Naive thymus-derived CD4-positive, alpha-beta T cell (primary cell): ENCODE measurements around the gene AKIP1. TPM values are rescaled to one million over a fixed set of nuclear protein-coding genes. Genes with fewer than 3 reads are reported as not detected.
A peak's percentile ranks its signal among the peaks of the same experiment; 100 is the strongest.

Experiments used
- ATAC-seq: fragments of 150-1000 bp; cut with Tn5 transposase; 2 replicates; pipeline ENCODE4 v1.10.0; 2021; ENCODE audit warnings: mild to moderate bottlenecking, moderate library complexity
- CTCF ChIA-PET: fragments of 350-600 bp; sonication (Branson Sonifier 250); formaldehyde crosslinking; loops from one replicate; lab custom pipeline; 2021; ENCODE audit warnings: antibody characterized with exemption; lab: Charles Lee
- POLR2A ChIA-PET: fragments of 350-600 bp; sonication (Branson Sonifier 250); formaldehyde crosslinking; loops from one replicate; lab custom pipeline; 2021; ENCODE audit warnings: antibody characterized with exemption, inconsistent platforms; lab: Charles Lee
- DNase-seq, 9 donors: peaks; one replicate each; pipeline versions ENCODE4 v3.0.0 to v3.0.0-alpha.2; 2020 to 2022; ENCODE audit warnings: mixed read lengths in 1 of 9
- H3K27ac ChIP-seq: one replicate; pipeline ENCODE4 v1.7.0; 2013; ENCODE audit warnings: mild to moderate bottlenecking, low read depth, low read length, moderate library complexity
- H3K27me3 ChIP-seq, 2 donors: one replicate each; pipeline ENCODE4 v1.7.0; 2013; ENCODE audit warnings: low read length in 2 of 2, mild to moderate bottlenecking in 2 of 2, moderate library complexity in 2 of 2; ENCODE audit not compliant: control insufficient read depth in 2 of 2, insufficient read depth in 2 of 2
- H3K36me3 ChIP-seq, 3 experiments: 1 replicate in 2 of 3; 2 replicates in 1 of 3; pipeline ENCODE4 v1.7.0; 2013; ENCODE audit warnings: low read length in 3 of 3, mild to moderate bottlenecking in 3 of 3, moderate library complexity in 1 of 3; ENCODE audit not compliant: insufficient read depth in 3 of 3, control insufficient read depth in 2 of 3
- H3K4me1 ChIP-seq, 2 donors: one replicate each; pipeline ENCODE4 v1.7.0; 2013; ENCODE audit warnings: low read length in 2 of 2, mild to moderate bottlenecking in 2 of 2, moderate library complexity in 1 of 2; ENCODE audit not compliant: control insufficient read depth in 2 of 2, insufficient read depth in 2 of 2
- H3K4me3 ChIP-seq: 2 replicates; pipeline ENCODE4 v1.7.0; 2013; ENCODE audit warnings: mild to moderate bottlenecking, low read length
- H3K9me3 ChIP-seq, 3 experiments: 1 replicate in 2 of 3; 2 replicates in 1 of 3; pipeline ENCODE4 v1.7.0; 2013; ENCODE audit warnings: low read length in 3 of 3; ENCODE audit not compliant: control insufficient read depth in 2 of 3
- H3K27ac Mint-ChIP-seq, 9 donors: one replicate each; pipeline ENCODE4 v1.8.0; 2020 to 2022; ENCODE audit warnings: mixed read lengths in 9 of 9, mild to moderate bottlenecking in 8 of 9, moderate library complexity in 5 of 9, inconsistent platforms in 2 of 9
- H3K27me3 Mint-ChIP-seq, 5 donors: one replicate each; pipeline ENCODE4 v1.8.0; 2021 to 2022; ENCODE audit warnings: mixed read lengths in 5 of 5, mild to moderate bottlenecking in 1 of 5
- H3K36me3 Mint-ChIP-seq, 5 donors: one replicate each; pipeline ENCODE4 v1.8.0; 2020 to 2022; ENCODE audit warnings: mixed read lengths in 5 of 5, mild to moderate bottlenecking in 3 of 5, inconsistent platforms in 1 of 5
- H3K4me1 Mint-ChIP-seq, 7 donors: one replicate each; pipeline ENCODE4 v1.8.0; 2020 to 2022; ENCODE audit warnings: mixed read lengths in 7 of 7, mild to moderate bottlenecking in 3 of 7, inconsistent platforms in 1 of 7
- H3K4me3 Mint-ChIP-seq, 10 donors: one replicate each; pipeline ENCODE4 v1.8.0; 2020 to 2022; ENCODE audit warnings: mild to moderate bottlenecking in 10 of 10, mixed read lengths in 10 of 10, moderate library complexity in 6 of 10, inconsistent platforms in 2 of 10
- H3K9me3 Mint-ChIP-seq, 11 donors: one replicate each; pipeline ENCODE4 v1.8.0; 2020 to 2022; ENCODE audit warnings: mixed read lengths in 11 of 11, mild to moderate bottlenecking in 4 of 11, inconsistent platforms in 1 of 11, moderate library complexity in 1 of 11
- intact Hi-C, 2 donors: fragments of 100-400 bp; cut with micrococcal nuclease; formaldehyde crosslinking; loops; one replicate each; pipeline ENCODE4 v1.15.1; 2023
- polyA plus RNA-seq, 2 donors: library from polyadenylated mRNA; unstranded; fragments of 300-500 nt; fragmentation: Illumina TruSeq; gene quantifications; one replicate each; pipeline ENCODE4 v1.2.3, GENCODE V29; 2021
- total RNA-seq, 6 experiments: library from RNA in 5 of 6; stranded (reverse) in 5 of 6; gene quantifications; 1 replicate in 5 of 6; 2 replicates in 1 of 6; pipeline ENCODE4 v1.2.3 and lab custom pipeline; 2021 to 2026

The AKIP1 gene
- total and polyA plus RNA-seq, 7 experiments from 2014 or later: 5.6 to 20.9 (median 10.0) TPM

DNA sequence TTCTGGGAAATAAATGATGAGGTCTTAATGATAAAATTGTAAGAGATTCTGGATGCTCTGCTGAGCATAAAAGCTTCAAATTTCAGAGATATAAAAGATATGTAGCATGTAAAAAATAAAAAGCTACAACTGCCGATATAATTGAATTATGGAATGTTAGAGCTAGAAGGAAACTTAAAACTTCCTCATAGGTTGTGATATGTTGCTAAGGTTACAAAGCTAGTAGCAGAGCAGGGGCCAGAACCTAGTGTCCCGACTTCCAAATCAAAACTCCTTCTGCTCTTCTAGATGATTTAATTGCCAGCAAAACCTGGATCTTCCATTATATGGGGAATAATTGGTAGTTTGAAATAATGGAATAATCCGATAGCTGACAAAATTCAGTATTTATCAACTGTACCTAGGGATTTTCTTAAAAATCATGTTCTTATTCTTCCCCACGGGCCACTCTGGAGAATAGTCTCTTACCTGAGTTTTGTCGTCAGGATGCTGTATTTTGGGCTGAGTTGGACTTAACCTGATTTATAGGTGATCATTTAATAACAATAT, 31.6 kb downstream of the AKIP1 start, which contains the start of gene ASCL3:
Gene ASCL3 (minus strand): TSS at position 499 of the 549 bp plus-strand sequence. CDS start 4,855 bp downstream, outside the sequence.
- Histone ChIP-seq H3K36me3 (peaks cover 0 to 8% (median 3%) of the 10 kb centered on the region in 3 experiments), H3K9me3 (no peaks in the 10 kb centered on the region), H3K4me3 (no peak within 1 kb of the TSS), H3K27ac (no peak within 1 kb of the TSS), H3K27me3 (no peaks in the 10 kb centered on the region), H3K4me1 (no peaks in the 10 kb centered on the region)
- H3K27ac Mint-ChIP-seq: no peak within 1 kb of the TSS
- ChIA-PET POLR2A (no interaction called here), CTCF (no interaction called here)
- peaks cover 0 to 3% (median 0%) of the 10 kb centered on the region in 7 donors for H3K4me1 Mint-ChIP-seq
- H3K4me3 Mint-ChIP-seq: no peak within 1 kb of the TSS
- DNase-seq (no peak), ATAC-seq (no peak)
- intact Hi-C loops: no loop called here
- peaks cover 3 to 12% (median 8%) of the 10 kb centered on the region in 5 donors for H3K36me3 Mint-ChIP-seq
- peaks cover 0 to 22% (median 5%) of the 10 kb centered on the region in 5 donors for H3K27me3 Mint-ChIP-seq
- H3K9me3 Mint-ChIP-seq: no peaks in the 10 kb centered on the region

DNA sequence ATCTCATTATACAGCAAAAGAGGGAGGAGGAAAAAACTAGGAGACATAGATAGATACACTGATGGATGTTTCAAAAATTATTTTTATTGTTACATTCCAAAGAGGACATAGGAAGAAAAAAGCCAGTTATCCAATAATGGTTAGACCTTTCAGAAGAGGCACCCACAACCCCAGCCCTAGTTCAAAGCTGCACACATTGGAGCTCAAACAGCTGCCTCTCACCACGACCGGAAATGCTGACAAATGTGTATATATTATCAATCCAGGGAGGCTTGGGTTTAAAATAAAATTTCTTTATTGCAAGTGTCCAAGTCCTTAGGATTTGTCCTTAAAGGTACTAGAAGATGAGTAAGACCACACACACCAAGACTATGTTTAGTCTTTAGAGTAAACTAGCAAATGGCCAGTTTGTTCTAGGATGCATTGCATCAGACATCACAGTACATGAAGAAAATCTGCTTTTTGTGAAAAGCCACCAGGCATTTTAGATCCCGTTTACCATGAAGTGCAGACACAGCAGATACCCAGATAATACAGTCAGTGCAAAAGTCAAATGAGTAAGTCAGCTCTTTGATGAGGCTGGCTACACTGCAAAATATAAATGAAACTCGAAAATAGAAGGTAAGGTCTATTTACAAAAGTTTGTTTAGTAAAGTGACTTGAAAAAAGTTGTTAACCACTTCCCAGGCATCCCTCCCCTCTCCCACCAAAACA, 36.4 kb downstream of the AKIP1 start:
- H3K4me3 Mint-ChIP-seq: no peak overlapping the region
- intact Hi-C loops: no loop called here
- DNase-seq: no peak
- peaks cover 7 to 40% (median 14%) of the 10 kb centered on the region in 3 experiments for H3K36me3 ChIP-seq
- no peaks in the 10 kb centered on the region for H3K4me1 ChIP-seq
- no peaks in the 10 kb centered on the region for H3K27me3 ChIP-seq
- peaks cover 0 to 3% (median 0%) of the 10 kb centered on the region in 7 donors for H3K4me1 Mint-ChIP-seq
- H3K27me3 Mint-ChIP-seq: peaks cover 0 to 8% (median 0%) of the 10 kb centered on the region in 5 donors
- H3K4me3 ChIP-seq: no peak overlapping the region
- ATAC-seq: no peak
- H3K27ac Mint-ChIP-seq: peak overlapping the region in 1 of 9 donors; percentile 36
- ChIA-PET POLR2A (interaction anchor here (0.6 kb wide), 1 partner anchor 706 kb away, joined by 3 read pairs; no protein-coding TSS in a partner anchor), CTCF (no interaction called here)
- H3K9me3 ChIP-seq: no peaks in the 10 kb centered on the region
- no peak overlapping the region for H3K27ac ChIP-seq
- H3K36me3 Mint-ChIP-seq: peaks cover 7 to 38% (median 26%) of the 10 kb centered on the region in 5 donors
- no peaks in the 10 kb centered on the region for H3K9me3 Mint-ChIP-seq

DNA sequence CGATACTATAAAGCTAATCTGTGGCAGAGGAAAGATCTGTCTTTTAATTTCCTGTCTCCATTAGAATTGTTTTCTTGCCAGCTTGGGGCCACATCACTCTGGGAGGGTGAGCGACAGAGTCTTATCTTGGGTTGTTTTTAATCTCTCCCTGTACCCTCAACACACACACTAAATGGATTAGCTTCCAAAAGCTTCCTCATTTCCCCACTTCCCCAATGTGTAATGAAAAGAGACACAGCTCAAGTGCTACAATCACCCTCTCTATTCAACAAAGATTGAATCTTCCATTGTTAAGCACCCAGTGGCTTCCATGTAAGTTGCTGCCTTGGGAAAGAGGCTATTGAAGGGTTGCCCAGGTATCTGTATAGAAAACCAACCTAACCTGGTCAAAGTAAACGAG, 37.9 kb downstream of the AKIP1 start:
- H3K4me1 Mint-ChIP-seq: peaks cover 0 to 4% (median 0%) of the 10 kb centered on the region in 7 donors
- no peaks in the 10 kb centered on the region for H3K9me3 Mint-ChIP-seq
- no peaks in the 10 kb centered on the region for H3K9me3 ChIP-seq
- no peak overlapping the region for H3K27ac ChIP-seq
- H3K27me3 ChIP-seq: no peaks in the 10 kb centered on the region
- ATAC-seq (no peak), DNase-seq (no peak)
- CTCF ChIA-PET: interaction anchor here (0.6 to 2.5 kb wide), 2 partner anchors 11 to 77 kb away, joined by 3 to 9 read pairs; no protein-coding TSS in a partner anchor
- H3K4me3 Mint-ChIP-seq: no peak overlapping the region
- POLR2A ChIA-PET: interaction anchor here (1.1 kb wide), 1 partner anchor 11 kb away, joined by 4 read pairs; no protein-coding TSS in a partner anchor
- no peaks in the 10 kb centered on the region for H3K4me1 ChIP-seq
- intact Hi-C loops: no loop called here
- H3K27ac Mint-ChIP-seq: peak overlapping the region in 1 of 9 donors; percentile 55
- peaks cover 14 to 55% (median 20%) of the 10 kb centered on the region in 3 experiments for H3K36me3 ChIP-seq
- H3K27me3 Mint-ChIP-seq: peaks cover 0 to 4% (median 0%) of the 10 kb centered on the region in 5 donors
- no peak overlapping the region for H3K4me3 ChIP-seq
- peaks cover 8 to 53% (median 28%) of the 10 kb centered on the region in 5 donors for H3K36me3 Mint-ChIP-seq

DNA sequence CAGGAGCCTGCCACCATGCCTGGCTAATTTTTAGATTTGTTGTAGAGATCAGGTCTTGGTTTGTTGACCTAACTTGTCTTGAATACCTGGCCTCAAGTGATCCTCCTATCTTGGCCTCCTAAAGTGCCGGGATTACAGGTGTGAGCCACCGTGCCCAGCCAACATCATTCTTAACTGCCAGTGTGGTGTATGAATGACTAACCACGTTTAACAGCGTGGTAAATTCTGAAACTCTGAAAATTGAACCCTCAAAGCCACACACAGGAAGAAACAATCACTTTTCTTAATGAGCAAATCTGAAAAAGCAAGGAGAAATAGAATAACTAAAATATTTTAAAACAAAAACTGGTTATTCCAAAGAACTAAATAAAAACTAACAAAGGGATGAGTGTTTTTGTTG, 45.9 kb downstream of the AKIP1 start:
- CTCF ChIA-PET: interaction anchor here (0.9 kb wide), 1 partner anchor 16 kb away, joined by 3 read pairs; no protein-coding TSS in a partner anchor
- ATAC-seq: no peak
- no peaks in the 10 kb centered on the region for H3K9me3 Mint-ChIP-seq

DNA sequence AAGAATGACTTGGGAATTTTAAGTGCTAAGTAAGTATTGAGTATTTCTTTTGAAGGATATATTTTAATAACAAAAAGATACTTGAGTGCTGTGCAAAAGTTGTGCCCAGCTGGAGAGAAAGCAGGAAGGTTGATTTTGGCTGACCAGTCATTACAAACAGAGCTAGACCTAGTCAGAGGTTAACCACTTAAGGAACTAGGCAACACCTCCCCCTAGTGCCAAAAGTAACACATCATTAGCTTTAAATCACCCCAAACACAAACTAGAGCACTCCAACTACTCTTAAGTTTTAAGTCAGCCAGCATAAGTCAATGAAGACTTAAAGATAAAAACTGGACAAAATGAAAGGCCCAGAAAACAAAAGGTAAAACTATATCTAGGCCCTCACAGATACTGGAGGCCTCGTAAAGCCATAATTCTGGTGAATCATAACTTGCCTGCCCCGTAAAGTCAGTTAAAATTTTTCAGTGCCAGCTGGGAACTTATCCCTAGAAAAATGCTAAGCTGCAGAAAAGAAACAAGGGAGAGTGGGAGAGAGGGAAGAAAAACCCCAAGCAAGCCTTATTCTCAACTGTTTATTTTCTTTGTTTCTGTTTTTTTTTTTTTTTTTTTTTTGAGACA, 48.7 kb downstream of the AKIP1 start:
- H3K4me3 ChIP-seq: no peak overlapping the region
- no peaks in the 10 kb centered on the region for H3K27me3 Mint-ChIP-seq
- no peaks in the 10 kb centered on the region for H3K9me3 Mint-ChIP-seq
- H3K36me3 ChIP-seq: peaks cover 0 to 22% (median 0%) of the 10 kb centered on the region in 3 experiments
- POLR2A ChIA-PET: interaction anchor here (1.0 to 1.4 kb wide), 3 partner anchors 11 to 273 kb away, joined by 3 to 4 read pairs (median 3); partner anchors contain the start of gene AKIP1
- no peaks in the 10 kb centered on the region for H3K27me3 ChIP-seq
- DNase-seq: peak in 6 of 9 donors; percentile 7 to 34 (median 25)
- ATAC-seq: peak; percentile 28
- no peak overlapping the region for H3K4me3 Mint-ChIP-seq
- peaks cover 22 to 45% (median 39%) of the 10 kb centered on the region in 7 donors for H3K4me1 Mint-ChIP-seq
- intact Hi-C loops: loop anchor here (1.0 to 5.0 kb wide), 6 partner anchors 45 to 1498 kb away; partner anchors contain the start of genes AMPD3 (in 1 of the 2) and EIF3F (in 1 of the 2)
- H3K4me1 ChIP-seq: peaks cover 13 to 17% of the 10 kb centered on the region in 2 donors
- H3K9me3 ChIP-seq: no peaks in the 10 kb centered on the region
- peaks cover 0 to 15% (median 10%) of the 10 kb centered on the region in 5 donors for H3K36me3 Mint-ChIP-seq
- no peak overlapping the region for H3K27ac ChIP-seq
- CTCF ChIA-PET: interaction anchor here (0.6 to 3.7 kb wide), 8 partner anchors 10 to 392 kb away, joined by 3 to 31 read pairs (median 4); no protein-coding TSS in a partner anchor
- peak overlapping the region in 2 of 9 donors; percentile 23 to 58 for H3K27ac Mint-ChIP-seq

More for the DNA sequence above, 45.9 kb downstream of the AKIP1 start:
- H3K4me1 Mint-ChIP-seq: peaks cover 8 to 33% (median 23%) of the 10 kb centered on the region in 7 donors
- no peaks in the 10 kb centered on the region for H3K27me3 Mint-ChIP-seq
- H3K27me3 ChIP-seq: no peaks in the 10 kb centered on the region
- no peak overlapping the region for H3K27ac ChIP-seq
- intact Hi-C loops: loop anchor here in 1 of 2 donors (5.0 kb wide), 1 partner anchor 630 kb away; no protein-coding TSS in a partner anchor
- H3K4me3 Mint-ChIP-seq: peak overlapping the region in 1 of 10 donors; percentile 37
- no peaks in the 10 kb centered on the region for H3K9me3 ChIP-seq
- H3K27ac Mint-ChIP-seq: peak overlapping the region in 1 of 9 donors; percentile 16
- POLR2A ChIA-PET: no interaction called here
- peaks cover 5 to 36% (median 8%) of the 10 kb centered on the region in 3 experiments for H3K36me3 ChIP-seq
- DNase-seq: no peak
- H3K4me1 ChIP-seq: peaks cover 0 to 2% of the 10 kb centered on the region in 2 donors
- no peak overlapping the region for H3K4me3 ChIP-seq
- peaks cover 7 to 29% (median 20%) of the 10 kb centered on the region in 5 donors for H3K36me3 Mint-ChIP-seq
